Natural killer cell (primary cell): ENCODE results near the gene CDNF. TPM values are rescaled to one million over a fixed set of nuclear protein-coding genes. Genes with fewer than 3 reads are reported as not detected.

ENCODE experiments used
- ATAC-seq, 3 donors: fragments of 150-1000 bp in 2 of 3; fragments of 200-7000 bp in 1 of 3; cut with Tn5 transposase; 1 replicate in 1 of 3; 2 replicates in 2 of 3; pipeline ENCODE4 v1.10.0; 2021; ENCODE audit warnings: mild to moderate bottlenecking in 2 of 3, moderate library complexity in 2 of 3
- DNase-seq, 2 donors: peaks; one replicate each; pipeline versions ENCODE4 v3.0.0 to v3.0.0-alpha.2; 2013 to 2021; ENCODE audit warnings: mixed read lengths in 1 of 2
- H3K27ac ChIP-seq: one replicate; pipeline ENCODE4 v1.5.1; 2013; ENCODE audit warnings: mild to moderate bottlenecking, low read length
- H3K27me3 ChIP-seq: one replicate; pipeline ENCODE4 v1.6.1; 2013; ENCODE audit warnings: low read length; ENCODE audit not compliant: control insufficient read depth, insufficient read depth
- H3K36me3 ChIP-seq: one replicate; pipeline ENCODE4 v1.6.1; 2013; ENCODE audit warnings: low read length; ENCODE audit not compliant: control insufficient read depth, insufficient read depth
- H3K4me1 ChIP-seq: one replicate; pipeline ENCODE4 v1.6.1; 2013; ENCODE audit warnings: low read length; ENCODE audit not compliant: control insufficient read depth, insufficient read depth
- H3K4me3 ChIP-seq: one replicate; pipeline ENCODE4 v1.5.1; 2013; ENCODE audit warnings: low read length
- H3K9me3 ChIP-seq: one replicate; pipeline ENCODE4 v1.6.1; 2013; ENCODE audit warnings: low read length; ENCODE audit not compliant: control insufficient read depth, insufficient read depth
- H3K27ac Mint-ChIP-seq, 2 donors: one replicate each; pipeline ENCODE4 v1.8.0; 2022; ENCODE audit warnings: mild to moderate bottlenecking in 2 of 2, mixed read lengths in 2 of 2, moderate library complexity in 1 of 2
- H3K27me3 Mint-ChIP-seq, 2 donors: one replicate each; pipeline ENCODE4 v1.8.0; 2022; ENCODE audit warnings: low read depth in 2 of 2, mixed read lengths in 2 of 2
- H3K36me3 Mint-ChIP-seq: one replicate; pipeline ENCODE4 v1.8.0; 2022; ENCODE audit warnings: mixed read lengths
- H3K4me1 Mint-ChIP-seq, 2 donors: one replicate each; pipeline ENCODE4 v1.8.0; 2022; ENCODE audit warnings: mixed read lengths in 2 of 2
- H3K4me3 Mint-ChIP-seq: one replicate; pipeline ENCODE4 v1.8.0; 2022; ENCODE audit warnings: mild to moderate bottlenecking, moderate library complexity, mixed read lengths
- H3K9me3 Mint-ChIP-seq, 2 donors: one replicate each; pipeline ENCODE4 v1.8.0; 2022; ENCODE audit warnings: mixed read lengths in 2 of 2
- CTCF ChIP-seq: fragments of 200-600 bp; IDR thresholded peaks from one replicate; pipeline ENCODE4 v1.8.0; 2022; ENCODE audit warnings: antibody characterized with exemption
- WGBS: methylation state at CpG from one replicate; pipeline ENCODE4 v1.1.7; 2013; ENCODE audit warnings: missing lambda C conversion rate; ENCODE audit not compliant: insufficient coverage; 5-methylcytosine and 5-hydroxymethylcytosine counted together
- intact Hi-C: fragments of 100-400 bp; cut with micrococcal nuclease; formaldehyde crosslinking; loops from one replicate; pipeline ENCODE4 v1.14.2; 2022
- total RNA-seq, 4 donors: library from RNA; stranded (reverse); fragments of 120-200 nt in 1 of 4; gene quantifications; one replicate each; pipeline versions ENCODE4 v1.2.3 to v1.2.4, GENCODE V29; 2013 to 2022

The CDNF gene
- total RNA-seq, 3 donors from 2014 or later (not counting 1 experiment from before 2014, with no cell fraction given), result 1.8 to 2.2 (median 1.9) TPM

- Histone ChIP-seq H3K4me3 (no peak overlapping the region), H3K27me3 (no peaks in the 10 kb centered on the region), H3K36me3 (peaks cover 46% of the 10 kb centered on the region), H3K4me1 (no peaks in the 10 kb centered on the region), H3K27ac (no peak overlapping the region), H3K9me3 (no peaks in the 10 kb centered on the region)
- Mint-ChIP-seq H3K27me3 (no peaks in the 10 kb centered on the region), H3K4me1 (peaks cover 8 to 12% of the 10 kb centered on the region in 2 donors), H3K27ac (no peak overlapping the region), H3K4me3 (no peak overlapping the region), H3K9me3 (no peaks in the 10 kb centered on the region), H3K36me3 (peaks cover 13% of the 10 kb centered on the region)
- DNase-seq, result no peak
- intact Hi-C loops, result no loop called here
- 100% methylated on average over 1 of the region's 1 CpG for WGBS
- no peak for ATAC-seq
- TF ChIP-seq CTCF, result no peak
These were observed 17.6 kb upstream of the CDNF start for GRCh38 chr10:14855453-14855852.

- DNase-seq (no peak), ATAC-seq (no peak)
- Mint-ChIP-seq H3K9me3 (no peaks in the 10 kb centered on the region), H3K4me3 (no peak overlapping the region), H3K4me1 (no peaks in the 10 kb centered on the region), H3K27ac (no peak overlapping the region), H3K27me3 (no peaks in the 10 kb centered on the region), H3K36me3 (no peaks in the 10 kb centered on the region)
- Histone ChIP-seq H3K36me3 (peaks cover 54% of the 10 kb centered on the region), H3K4me1 (no peaks in the 10 kb centered on the region), H3K4me3 (no peak overlapping the region), H3K9me3 (no peaks in the 10 kb centered on the region), H3K27me3 (no peaks in the 10 kb centered on the region), H3K27ac (no peak overlapping the region)
- intact Hi-C loops, result no loop called here
- WGBS, result 100% methylated on average over 3 of the region's 3 CpGs
- no peak for TF ChIP-seq CTCF
These were observed 14.4 kb upstream of the CDNF start for GRCh38 chr10:14852236-14852635.

DNA sequence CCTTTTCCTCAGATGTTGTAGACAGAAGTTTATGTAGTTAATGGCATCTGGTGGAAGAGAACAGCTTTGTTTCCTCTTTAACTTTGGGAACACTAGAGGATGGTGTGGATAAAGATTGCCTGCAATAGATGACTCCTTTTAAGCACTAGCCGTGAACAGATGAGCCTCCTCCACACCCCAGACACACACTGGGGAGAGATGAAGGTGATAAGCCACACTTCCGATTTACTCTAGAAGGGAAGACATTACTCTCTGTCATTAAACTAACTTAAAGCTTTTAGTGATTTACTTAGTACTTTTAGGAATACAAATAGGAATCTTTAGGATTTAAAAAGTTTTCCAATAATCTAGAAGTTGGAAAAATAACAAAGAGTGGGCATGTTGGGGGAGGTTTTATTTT lies 7.1 kb upstream of the CDNF start:
- ATAC-seq (peak in 1 of 3 donors; percentile 32), DNase-seq (no peak)
- Mint-ChIP-seq H3K4me3 (no peak overlapping the region), H3K27me3 (no peaks in the 10 kb centered on the region), H3K27ac (peak overlapping the region in 1 of 2 donors; percentile 34), H3K9me3 (no peaks in the 10 kb centered on the region), H3K36me3 (peaks cover 7% of the 10 kb centered on the region), H3K4me1 (peaks cover 6% of the 10 kb centered on the region in 2 donors)
- Histone ChIP-seq H3K36me3 (peaks cover 53% of the 10 kb centered on the region), H3K27me3 (no peaks in the 10 kb centered on the region), H3K27ac (no peak overlapping the region), H3K4me1 (no peaks in the 10 kb centered on the region), H3K9me3 (no peaks in the 10 kb centered on the region), H3K4me3 (no peak overlapping the region)
- WGBS, result no CpG with 5 or more reads among the region's 2 CpGs
- TF ChIP-seq CTCF, result no peak
- intact Hi-C loops, result no loop called here

- H3K27ac Mint-ChIP-seq, result no peak overlapping the region
- H3K9me3 Mint-ChIP-seq, result no peaks in the 10 kb centered on the region
- no peak overlapping the region for H3K27ac ChIP-seq
- intact Hi-C loops, result no loop called here
- H3K9me3 ChIP-seq, result no peaks in the 10 kb centered on the region
- peaks cover 7% of the 10 kb centered on the region for H3K36me3 Mint-ChIP-seq
- WGBS, result 98% methylated on average over 15 of the region's 15 CpGs
- DNase-seq (no peak), ATAC-seq (no peak)
- peaks cover 15 to 16% of the 10 kb centered on the region in 2 donors for H3K4me1 Mint-ChIP-seq
- no peaks in the 10 kb centered on the region for H3K27me3 Mint-ChIP-seq
- no peak for TF ChIP-seq CTCF
- H3K4me3 ChIP-seq, result no peak overlapping the region
- H3K4me3 Mint-ChIP-seq, result no peak overlapping the region
- H3K27me3 ChIP-seq, result no peaks in the 10 kb centered on the region
- H3K4me1 ChIP-seq, result peaks cover 8% of the 10 kb centered on the region
- H3K36me3 ChIP-seq, result peaks cover 44% of the 10 kb centered on the region
These were observed 5.6 kb upstream of the CDNF start for GRCh38 chr10:14843327-14843988.
